ENCODE data around the gene CCDC93.

DNA sequence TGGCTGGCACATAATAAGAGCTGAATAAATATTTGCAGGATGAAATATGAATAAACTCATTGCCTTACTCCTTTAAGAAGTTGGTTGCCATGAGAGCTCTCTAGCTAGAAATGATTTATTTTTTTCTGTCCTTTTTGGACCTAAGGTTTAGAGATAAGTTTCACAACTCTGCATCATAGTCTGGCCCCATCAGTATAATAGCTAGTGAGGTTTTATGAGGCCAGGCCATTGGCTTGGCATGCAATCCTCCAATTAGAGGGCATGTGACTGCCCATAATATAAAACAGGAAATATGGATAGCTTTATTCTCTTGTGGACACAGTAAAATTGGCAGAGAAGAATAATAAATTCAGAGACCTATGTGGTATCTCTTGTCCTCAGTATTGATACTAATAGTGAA lies 48.2 kb upstream of the CCDC93 start:
- TF ChIP-seq, protein P1, sequence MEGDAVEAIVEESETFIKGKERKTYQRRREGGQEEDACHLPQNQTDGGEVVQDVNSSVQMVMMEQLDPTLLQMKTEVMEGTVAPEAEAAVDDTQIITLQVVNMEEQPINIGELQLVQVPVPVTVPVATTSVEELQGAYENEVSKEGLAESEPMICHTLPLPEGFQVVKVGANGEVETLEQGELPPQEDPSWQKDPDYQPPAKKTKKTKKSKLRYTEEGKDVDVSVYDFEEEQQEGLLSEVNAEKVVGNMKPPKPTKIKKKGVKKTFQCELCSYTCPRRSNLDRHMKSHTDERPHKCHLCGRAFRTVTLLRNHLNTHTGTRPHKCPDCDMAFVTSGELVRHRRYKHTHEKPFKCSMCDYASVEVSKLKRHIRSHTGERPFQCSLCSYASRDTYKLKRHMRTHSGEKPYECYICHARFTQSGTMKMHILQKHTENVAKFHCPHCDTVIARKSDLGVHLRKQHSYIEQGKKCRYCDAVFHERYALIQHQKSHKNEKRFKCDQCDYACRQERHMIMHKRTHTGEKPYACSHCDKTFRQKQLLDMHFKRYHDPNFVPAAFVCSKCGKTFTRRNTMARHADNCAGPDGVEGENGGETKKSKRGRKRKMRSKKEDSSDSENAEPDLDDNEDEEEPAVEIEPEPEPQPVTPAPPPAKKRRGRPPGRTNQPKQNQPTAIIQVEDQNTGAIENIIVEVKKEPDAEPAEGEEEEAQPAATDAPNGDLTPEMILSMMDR (IDR thresholded peaks at IDR 0.05) = no peak
- no peak for TF ChIP-seq POLR2A (IDR thresholded peaks at IDR 0.05)
